PFSK-1 (cell line): Measurements from ENCODE around the gene SLC7A10.

Experiments used
- FOXP2 ChIP-seq: optimal IDR thresholded peaks from 2 replicates; pipeline ENCODE3; 2011; ENCODE audit warnings: borderline replicate concordance, control low read depth, inconsistent platforms; ENCODE audit not compliant: insufficient read depth; ENCODE audit errors: extremely low read length, extremely low read depth
- POLR2AphosphoS5 ChIP-seq: IDR thresholded peaks from 2 replicates; pipeline ENCODE4 v1.6.1; 2012; ENCODE audit warnings: low read depth, mild to moderate bottlenecking, control low read depth, low read length, moderate library complexity
- REST ChIP-seq, 2 experiments: IDR thresholded peaks; 2 replicates each; pipeline versions ENCODE4 v1.6.1 to v1.8.0; 2011 to 2012; ENCODE audit warnings: low read depth in 2 of 2, low read length in 2 of 2, control low read depth in 1 of 2, inconsistent platforms in 1 of 2, mild to moderate bottlenecking in 1 of 2, moderate library complexity in 1 of 2; ENCODE audit not compliant: insufficient read depth in 1 of 2
- SIN3A ChIP-seq: IDR thresholded peaks from 2 replicates; pipeline ENCODE4 v1.6.1; 2012; ENCODE audit warnings: mild to moderate bottlenecking, low read length, moderate library complexity, borderline replicate concordance; ENCODE audit not compliant: insufficient read depth
- TAF1 ChIP-seq: IDR thresholded peaks from 2 replicates; pipeline ENCODE4 v1.6.1; 2012; ENCODE audit warnings: low read length, control low read depth, borderline replicate concordance; ENCODE audit not compliant: insufficient read depth

Gene SLC7A10

GRCh38 chr19:33231511-33231910 is 5.9 kb upstream of the SLC7A10 start:
- TF ChIP-seq FOXP2 (no peak), POLR2AphosphoS5 (no peak), REST (IDR thresholded peaks at IDR 0.05; ENCODE audit: insufficient read depth in 1 of 2, low read depth in 2 of 2, low read length in 2 of 2) (no peak), TAF1 (no peak), SIN3A (no peak)

GRCh38 chr19:33229962-33230361 is 4.3 kb upstream of the SLC7A10 start:
- TF ChIP-seq SIN3A (no peak), FOXP2 (no peak), REST (IDR thresholded peaks at IDR 0.05; ENCODE audit: insufficient read depth in 1 of 2, low read depth in 2 of 2, low read length in 2 of 2) (no peak), POLR2AphosphoS5 (no peak), TAF1 (no peak)

GRCh38 chr19:33227870-33228599 is 2.4 kb upstream of the SLC7A10 start:
- TF ChIP-seq FOXP2 (no peak), TAF1 (no peak), REST (IDR thresholded peaks at IDR 0.05; ENCODE audit: insufficient read depth in 1 of 2, low read depth in 2 of 2, low read length in 2 of 2) (no peak), SIN3A (no peak), POLR2AphosphoS5 (no peak)

- TF ChIP-seq SIN3A (no peak), REST (IDR thresholded peaks at IDR 0.05; ENCODE audit: insufficient read depth in 1 of 2, low read depth in 2 of 2, low read length in 2 of 2) (no peak), TAF1 (no peak), POLR2AphosphoS5 (no peak), FOXP2 (no peak)
These were observed 1.6 kb upstream of the SLC7A10 start for GRCh38 chr19:33227242-33227650.
